ENCODE measurements around the gene HAVCR2.
"Not testable (repeated sequence)": the region's sequence is repeated elsewhere in the genome, so short reads cannot be mapped to it uniquely, and the experiment has no call there.

HAVCR2 gene

DNA sequence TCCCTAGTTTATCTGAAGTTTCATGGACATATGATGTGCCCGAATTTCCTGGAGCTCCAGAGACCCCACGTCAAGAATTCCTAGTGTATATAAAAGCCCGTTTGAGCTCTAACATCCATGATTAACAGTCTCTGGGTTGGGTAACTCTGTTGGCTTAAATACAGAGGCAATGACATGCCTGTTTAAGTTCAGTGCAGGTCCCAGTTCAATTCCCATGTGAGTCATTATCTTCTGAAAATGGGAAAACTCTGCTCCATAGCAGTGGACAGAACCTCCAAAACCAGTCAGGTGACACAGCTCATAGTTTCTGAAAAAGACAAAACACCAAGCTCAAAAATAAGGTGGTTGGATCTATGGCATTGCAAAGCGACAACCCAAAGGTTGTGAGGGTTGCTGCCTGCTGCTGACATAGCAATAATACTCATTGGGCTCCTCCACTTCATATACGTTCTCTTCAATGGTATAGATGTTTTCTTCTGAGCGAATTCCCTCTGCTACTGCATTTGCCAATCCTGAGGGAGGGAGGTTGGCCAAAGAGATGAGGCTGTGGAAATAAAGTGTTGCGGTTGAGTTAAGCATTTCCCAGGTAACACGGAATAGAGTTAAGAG is 22.0 kb downstream of the HAVCR2 start:
- DNase-seq, result no peak

DNA sequence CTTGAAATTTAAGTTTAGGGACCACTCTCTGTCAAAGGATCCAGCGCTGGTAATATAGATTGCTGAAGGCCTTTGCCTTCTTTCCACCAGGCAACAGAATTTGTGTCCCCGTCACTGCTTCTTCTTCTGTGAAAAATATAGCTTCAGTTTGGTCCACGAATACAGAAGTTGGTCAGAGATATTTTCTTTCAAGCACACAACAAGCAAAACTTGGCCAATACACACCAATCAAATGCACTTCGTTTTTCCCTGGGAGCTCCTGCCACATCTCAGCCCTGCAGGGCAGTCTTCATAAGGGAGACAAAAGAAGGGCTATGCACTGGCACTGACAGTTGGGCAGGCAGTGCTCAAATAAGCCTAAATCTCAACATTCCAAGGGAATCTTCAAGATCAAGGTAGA is 22.9 kb downstream of the HAVCR2 start:
- no peak for DNase-seq

DNA sequence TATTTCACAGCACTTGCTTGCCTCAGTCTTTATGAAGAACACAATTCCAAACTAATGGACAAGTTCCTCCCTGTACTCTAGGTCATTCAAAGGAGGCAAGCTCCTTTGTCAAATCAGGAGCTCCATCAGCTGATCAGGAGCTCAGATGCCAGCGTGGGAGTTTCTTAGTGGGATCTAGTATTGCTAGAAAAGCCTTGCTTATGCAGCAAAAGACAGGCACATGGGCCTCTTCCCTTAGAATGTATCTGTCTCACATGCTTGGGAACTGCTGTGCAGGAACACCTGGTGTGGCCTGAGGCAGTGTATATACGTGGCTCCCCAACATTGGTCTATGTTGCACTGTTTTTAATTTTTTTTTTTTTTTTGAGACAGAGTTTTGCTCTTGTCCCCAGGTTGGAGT is 28.6 kb downstream of the HAVCR2 start:
- no peak for DNase-seq

DNA sequence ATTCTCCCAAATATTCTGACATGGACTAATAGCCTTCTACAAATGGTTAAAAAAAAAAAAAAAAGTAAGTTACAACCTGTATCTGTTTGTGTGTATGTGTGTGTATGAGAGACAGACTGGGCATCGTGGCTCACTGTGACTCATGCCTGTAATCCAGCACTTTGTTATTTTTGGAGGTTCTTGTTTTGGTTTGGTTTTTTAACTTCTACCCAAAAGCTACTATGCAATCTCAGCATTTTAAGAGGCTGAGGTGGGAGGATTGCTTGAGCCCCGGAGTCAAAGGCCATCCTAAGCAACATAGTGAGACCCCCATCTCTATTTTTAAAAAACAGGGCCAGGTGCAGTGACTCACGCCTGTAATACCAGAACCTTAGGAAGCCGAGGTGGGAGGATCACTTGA is 32.3 kb downstream of the HAVCR2 start:
- no peak for DNase-seq

DNA sequence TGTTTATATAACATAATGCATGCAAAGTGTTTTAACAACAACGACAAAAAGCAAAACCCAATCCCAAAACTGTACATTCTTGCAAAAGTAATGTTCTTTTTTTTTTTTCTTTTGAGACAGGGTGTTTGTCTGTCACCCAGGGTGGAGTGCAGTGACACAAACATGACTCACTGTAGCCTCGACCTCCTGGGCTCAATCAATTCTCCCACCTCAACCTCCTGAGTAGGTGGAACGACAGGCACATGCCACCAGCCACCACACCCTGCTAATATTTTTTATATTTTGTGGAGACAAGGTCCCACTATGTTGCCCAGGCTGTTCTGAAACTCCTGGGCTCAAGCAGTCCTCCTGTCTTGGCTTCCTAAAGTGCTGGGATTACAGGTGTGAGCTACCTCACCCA is 36.3 kb downstream of the HAVCR2 start:
- DNase-seq, result no peak

DNA sequence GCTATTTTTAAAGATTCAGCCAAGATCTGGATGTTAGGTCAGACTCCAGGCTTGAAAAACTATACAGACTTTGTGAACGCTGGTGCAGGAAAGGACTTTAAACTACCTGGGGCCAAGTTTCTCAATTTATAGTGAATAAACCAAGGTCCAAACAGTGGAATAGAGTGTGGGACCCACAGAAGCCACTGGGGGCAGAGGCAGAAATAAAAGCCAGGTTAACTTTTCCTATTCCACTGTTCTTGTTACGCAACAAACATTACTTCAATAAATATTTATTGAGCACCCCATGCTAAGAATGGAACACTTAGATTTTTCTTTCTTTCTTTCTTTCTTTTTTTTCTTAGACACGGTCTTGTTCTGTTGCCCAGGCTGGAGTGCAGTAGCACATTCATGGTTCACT is 38.9 kb downstream of the HAVCR2 start:
- no peak for DNase-seq

DNA sequence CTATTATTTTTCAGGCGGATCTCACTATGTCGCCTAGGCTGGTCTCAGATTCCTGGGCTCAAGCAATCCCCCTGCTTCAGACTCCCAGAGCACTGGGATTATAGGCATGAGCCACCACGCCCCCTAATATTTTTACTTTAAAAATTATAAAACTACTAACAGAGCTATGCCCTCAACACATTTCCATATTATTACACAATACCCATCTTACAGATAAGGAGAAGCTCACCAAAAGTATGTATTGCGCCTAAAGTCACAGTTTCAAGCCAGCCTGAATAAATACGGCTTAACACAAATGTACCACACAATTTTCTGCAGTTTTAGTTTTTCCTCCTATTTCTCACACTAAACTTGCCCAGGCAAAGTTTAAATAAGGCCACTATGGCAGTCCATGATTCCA is 40.1 kb downstream of the HAVCR2 start:
- no peak for DNase-seq

DNA sequence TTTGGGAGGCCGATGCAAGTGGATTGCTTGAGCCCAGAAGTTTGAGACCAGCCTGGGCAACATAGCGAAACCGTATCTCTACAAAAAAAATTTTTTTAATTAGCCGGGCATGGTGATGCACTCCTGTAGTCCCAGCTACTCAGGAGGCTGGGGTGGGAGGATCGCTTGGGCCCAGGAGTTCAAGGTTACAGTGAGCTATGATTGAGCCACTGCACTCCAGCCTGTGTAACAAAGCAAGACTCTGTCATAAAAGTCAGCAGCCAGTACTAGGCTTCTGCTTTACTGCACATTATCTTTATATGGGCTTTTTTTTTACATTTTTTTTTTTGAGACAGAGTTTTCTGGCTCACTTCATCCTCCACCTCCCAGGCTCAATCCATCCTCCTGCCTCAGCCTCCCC is 40.5 kb downstream of the HAVCR2 start:
- DNase-seq, result no peak

DNA sequence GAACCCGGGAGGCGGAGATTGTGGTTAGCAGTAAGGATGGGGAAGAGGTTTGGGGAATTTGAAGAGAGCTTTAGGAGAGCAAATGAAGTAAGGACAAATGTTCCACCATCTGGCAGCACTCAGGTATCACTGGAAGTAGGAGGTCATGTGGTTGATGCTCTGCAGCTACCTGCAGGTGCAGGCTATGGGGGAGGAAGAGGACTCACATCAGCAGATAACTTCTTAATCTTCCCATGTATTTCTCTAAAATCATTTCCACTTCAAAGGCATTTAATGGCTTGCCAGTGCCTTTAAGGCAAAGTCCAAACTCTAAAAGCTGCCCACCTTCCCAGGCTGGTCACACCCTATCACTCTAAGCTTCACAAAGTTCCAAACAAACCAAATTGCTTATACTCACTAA is 41.8 kb downstream of the HAVCR2 start:
- DNase-seq, result no peak

DNA sequence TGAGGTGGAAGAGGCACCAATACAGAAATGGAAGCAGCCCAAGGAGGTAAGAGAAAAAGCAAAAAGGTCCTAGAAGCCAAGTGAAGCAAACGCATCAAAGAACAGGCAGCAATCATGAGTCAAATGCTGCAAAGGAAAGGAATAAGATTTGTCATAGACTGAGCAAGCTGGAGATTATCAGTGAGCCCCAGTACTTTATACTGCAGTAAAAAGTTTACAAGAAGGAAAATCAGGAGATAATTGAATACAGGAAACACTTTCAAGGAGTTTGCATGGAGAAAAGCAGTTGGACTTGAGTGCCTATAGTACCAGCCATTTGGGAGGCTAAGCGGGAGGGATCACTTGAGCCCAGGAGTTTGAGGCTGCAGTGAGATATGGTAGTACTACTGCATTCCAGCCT is 42.8 kb downstream of the HAVCR2 start:
- no peak for DNase-seq

DNA sequence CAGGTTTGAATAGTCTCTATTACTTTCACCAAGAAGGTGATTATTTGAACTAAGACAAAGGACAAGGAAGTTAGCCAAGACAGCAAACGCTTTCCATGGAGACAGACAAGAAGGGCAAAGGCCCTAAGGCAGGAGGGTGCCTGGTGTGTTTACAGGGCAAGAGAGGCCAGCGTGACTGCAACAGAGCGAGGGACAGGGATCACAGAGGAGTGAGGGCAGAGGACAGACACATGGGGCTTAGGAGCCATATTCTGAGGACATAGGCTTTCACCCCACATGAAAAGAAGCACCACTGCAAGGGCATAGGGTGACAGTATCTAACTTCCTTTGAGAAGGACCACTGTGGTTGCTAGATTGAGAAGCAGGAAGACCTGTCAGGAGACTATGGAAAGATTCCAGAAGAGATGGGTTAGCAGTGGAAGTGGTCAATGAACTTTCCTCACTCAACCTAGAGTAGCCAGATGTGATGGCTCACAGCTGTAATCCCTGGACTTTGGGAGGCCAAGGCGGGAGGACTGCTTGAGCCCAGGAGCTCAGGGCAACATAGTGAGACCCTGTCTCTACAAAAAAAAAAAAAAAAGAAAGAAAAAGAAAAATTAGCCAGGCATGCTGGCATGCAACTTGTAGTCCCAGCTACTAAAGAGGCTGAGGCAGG is 44.9 kb downstream of the HAVCR2 start:
- no peak for DNase-seq

DNA sequence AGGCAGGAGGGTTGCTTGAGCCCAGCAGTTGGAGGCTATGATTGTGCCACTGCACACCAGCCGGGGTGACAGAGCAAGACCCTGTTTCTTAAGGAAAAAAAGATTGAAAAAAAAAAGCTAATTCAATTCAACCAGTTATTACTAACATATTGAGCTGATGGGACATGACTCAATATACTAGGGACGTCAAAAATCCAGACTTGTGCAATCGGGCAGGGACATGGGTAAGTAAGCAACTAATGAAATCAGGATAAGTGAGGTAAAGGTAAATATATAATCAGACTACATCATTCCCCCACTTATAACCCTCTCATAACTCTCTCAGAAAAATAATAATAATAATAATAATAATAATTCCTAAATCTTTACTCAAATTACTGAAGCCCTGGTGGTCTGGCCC is 49.0 kb downstream of the HAVCR2 start:
- no peak for DNase-seq

DNA sequence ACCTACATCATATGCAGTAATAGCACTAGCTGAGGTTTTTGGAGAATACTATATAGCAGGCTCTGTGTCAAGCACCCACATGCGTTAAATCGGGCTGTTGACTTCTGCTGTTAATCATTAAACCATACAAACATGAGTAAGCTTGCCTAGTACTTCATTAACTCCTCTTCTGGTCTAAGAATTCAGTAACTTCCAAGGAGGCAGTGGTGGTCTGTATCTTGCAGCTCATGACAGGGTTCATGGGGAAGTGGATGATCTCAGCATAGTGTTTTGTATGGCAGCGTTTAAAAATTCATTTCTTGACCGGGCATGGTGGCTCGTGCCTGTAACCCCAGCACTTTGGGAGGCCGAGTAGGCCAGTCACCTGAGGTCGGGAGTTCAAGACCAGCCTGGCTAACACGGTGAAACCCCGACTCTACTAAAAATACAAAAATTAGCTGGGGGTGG is 49.7 kb downstream of the HAVCR2 start, which contains the start of gene HAVCR1:
Gene HAVCR1, minus strand, starts transcription at position 24 of the 447 bp plus-strand sequence. CDS start 1,173 bp downstream, outside the sequence.
- no peak for DNase-seq

DNA sequence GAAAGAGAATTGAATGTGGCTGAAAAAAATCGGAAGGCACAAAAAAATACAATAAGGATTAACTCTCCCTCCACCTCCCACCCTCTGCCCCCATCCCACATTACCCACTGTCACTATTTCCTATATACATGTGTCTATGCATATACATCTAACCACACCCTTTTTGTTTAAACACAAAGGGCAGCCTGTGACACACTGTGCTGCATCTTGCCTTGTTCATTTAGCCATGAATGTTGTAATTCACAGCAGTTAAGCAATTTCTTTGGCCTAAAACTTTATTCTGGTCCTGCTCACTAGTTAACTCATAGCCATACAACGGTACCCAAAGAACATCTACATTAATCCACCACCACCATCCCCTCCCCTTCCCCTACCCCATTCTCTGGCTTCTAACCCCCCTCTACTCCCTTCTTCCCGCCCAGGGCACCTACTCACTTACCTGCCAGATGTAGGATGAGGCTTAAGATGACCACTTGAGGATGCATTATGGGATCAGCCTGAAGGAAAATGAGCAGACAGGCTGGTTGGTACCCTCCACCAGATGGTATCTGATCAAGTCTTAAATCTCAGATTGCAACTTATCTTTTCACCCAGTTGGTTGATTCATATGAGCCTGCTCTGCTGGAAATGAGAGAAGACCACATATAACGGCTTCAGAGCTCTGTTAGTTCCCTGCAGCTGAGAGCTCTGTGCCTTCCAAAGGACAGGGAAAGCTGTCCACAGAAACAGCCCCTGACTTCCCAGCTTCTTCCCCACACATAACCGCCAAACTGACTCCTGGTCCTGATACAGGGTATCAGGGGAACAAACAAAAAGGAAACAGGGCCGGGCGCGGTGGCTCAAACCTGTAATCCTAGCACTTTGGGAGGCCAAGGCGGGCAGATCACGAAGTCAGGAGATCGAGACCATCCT is 51.1 kb downstream of the HAVCR2 start:
- DNase-seq, result no peak

DNA sequence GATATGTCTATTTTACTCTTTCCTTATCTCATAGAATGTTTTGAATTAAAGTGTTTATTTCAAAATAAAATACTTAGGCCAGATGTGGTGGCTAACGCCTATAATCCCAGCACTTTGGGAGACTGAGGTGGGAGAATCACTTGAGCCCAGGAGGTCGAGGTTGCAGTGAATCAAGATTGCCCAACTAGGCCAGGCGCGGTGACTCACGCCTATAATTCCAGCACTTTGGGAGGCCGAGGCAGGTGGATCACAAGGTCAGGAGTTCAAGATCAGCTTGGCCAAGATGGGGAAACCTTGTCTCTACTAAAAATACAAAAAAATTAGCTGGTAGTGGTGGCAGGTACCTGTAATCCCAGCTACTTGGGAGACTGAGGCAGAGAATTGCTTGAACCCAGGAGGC is 52.0 kb downstream of the HAVCR2 start:
- not testable (repeated sequence) for DNase-seq

DNA sequence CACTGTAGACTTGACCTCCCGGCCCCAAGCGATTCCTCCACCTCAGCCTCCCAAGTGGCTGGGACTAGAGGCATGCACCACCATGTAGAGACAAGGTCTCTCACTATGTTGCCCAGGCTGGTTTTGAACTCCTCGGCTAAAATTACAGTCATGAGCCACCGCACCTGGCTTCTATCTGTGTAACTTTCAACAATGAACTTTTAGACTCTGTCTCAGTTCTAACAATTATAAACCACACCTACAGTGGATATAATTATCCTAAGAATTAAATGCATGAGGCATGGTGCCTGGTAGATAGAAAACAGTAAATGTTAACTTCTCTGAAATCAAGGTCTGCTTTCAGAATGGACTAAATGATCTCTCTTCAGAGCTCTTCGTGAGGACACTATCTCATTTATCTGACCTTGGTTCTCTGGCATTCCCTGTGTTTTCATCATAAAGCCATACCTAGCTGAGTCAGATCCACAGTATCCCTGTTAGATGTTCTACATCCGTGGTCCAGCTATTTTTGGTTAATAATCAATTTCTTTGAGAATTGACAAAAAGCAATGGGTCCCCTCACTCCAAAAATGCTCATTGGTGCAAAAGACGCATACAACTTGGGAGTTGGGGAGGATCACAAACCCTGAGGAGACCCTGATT is 57.1 kb downstream of the HAVCR2 start:
- no peak for DNase-seq

DNA sequence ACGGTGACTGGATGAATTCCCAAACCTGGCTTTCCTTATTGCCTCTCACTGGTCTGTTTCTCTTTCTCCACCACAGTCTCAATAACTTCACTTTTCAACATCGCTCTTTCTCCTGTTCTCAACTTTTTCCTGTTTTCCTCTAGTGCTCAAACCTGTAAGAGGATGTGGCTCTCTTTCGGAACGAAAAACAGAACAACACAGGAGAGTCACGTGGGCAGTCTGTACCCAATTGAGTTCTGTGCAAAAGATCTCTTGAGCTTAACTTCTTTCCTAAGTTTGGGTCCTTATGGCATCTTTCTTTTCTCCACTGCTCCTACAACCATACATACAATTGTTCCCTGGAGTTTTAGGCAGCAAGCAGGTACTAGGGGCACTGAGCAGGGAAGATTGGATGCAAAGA is 58.8 kb downstream of the HAVCR2 start:
- no peak for DNase-seq

DNA sequence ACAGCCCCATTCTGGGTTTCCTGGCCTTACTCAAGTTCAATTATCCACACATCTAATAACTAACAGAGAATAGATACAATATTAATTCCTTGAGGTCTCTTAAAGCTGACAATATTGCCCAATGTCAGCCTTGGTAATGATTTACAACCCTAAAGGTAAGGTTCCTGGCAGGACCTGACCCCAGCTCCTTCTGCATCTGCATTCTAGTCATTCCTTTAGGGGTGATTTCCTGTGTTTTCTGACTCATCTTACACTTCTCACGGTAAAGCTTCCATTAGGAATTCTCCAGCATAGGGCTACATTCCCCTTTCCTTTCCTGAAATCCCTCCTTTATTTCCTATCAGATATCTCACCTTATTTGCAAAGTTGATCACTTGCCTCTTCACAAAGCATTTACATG is 59.2 kb downstream of the HAVCR2 start:
- DNase-seq, result no peak

DNA sequence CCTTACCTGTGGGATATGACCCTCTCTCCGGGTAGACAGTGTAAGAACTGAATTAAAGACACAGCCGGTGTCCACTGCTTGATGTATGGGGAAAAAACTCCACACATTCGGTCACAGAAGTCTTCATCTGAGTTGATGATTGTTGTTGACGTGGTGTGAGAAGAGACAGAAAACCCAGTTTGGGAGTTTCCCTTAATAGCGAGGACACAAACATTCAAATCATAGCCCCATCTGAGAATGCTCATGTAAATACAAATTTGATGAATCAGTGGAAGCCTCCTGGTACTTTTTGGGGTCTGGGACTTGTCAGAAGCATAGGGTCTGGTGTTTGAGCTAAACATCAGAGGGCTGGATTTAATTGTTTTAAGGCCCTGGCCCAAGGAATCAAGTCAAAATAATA is 60.9 kb downstream of the HAVCR2 start:
- DNase-seq, result no peak

DNA sequence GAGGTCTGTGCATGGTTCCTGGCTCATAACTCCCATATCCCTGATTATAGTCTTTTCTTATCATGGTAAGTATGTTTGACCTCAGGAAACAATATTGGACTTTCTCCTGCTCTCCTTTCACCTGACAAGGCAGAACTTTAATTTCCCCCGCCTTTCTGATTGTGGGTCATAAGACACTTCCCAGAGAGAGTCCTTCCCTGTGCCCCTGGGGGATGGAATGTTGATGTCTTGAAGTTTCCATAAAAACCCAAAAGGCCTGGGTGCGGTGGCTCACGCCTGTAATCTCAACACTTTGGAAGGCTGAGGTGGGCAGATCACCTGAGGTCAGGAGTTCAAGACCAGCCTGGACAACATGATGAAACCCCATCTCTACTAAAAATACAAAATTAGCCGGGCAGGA is 61.8 kb downstream of the HAVCR2 start:
- DNase-seq, result not testable (repeated sequence)

DNA sequence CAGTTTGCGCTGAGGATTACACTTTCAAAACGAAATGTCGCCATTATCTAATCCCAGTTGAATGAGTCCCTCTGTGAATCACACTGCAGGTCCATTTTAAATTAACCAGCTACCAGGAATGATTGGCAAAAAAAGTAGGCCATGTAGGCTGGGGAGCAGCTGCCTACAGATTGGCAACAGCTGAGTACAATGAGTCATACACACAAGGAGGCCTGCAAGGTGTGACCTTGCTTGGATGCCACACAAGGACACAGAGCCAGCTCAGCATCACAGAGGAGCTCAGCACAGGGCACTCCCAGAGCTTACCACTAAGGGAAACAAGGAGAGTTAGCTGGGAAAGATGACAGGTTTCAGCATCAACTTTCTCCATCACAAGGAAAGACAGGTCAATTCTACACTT is 62.8 kb downstream of the HAVCR2 start:
- no peak for DNase-seq

DNA sequence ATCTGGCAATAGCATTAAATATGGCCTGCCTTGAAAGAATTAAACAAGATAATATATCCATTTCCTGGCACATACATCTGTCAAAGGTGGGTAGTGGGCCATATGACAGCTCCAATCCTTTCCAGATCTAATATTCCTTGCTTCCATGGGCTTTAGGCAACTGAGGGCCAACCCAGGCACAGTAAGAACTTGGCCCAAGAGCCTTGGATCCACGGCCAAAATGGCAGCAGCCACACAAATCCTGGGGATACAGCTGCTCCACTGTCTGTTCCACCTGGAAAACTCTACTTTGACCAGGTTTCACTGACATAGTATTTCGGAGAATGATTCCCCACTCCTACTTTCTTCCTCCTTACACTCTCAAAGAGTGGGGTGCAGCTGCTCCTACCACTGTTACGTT is 63.2 kb downstream of the HAVCR2 start:
- no peak for DNase-seq

DNA sequence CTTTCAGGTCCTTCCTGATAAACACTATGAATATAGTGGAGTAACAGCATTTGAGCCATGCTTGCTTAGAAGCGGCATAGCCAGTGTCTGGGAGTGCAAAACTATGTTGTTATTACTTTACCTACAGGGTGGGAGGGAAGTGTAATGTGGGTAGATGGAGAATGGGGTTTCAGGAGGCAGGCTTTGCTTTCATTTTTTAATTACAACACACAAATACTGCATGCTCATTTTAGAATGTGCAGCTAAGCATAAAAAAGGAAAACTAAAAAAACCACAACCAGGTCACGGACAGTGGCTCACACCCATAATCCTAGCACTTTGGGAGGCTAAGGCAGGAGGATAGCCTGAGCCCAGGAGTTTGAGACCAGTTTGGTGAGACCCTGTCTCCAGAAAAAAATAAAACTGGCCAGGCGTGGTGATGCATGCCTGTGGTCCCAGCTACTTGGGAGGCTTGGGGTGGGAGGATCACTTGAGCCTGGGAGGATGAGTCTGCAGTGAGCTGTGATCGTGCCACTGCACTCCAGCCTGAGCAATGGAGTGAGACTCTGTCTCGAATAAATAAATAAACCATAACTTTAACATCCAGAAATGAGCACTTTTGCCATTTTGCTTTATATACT is 70.2 kb downstream of the HAVCR2 start:
- no peak for DNase-seq
